Neural cell (in vitro differentiated cells): ENCODE data around the gene TNS4. TPM values are rescaled to one million over a fixed set of nuclear protein-coding genes. Genes with fewer than 3 reads are reported as not detected.
A peak's percentile ranks its signal among the peaks of the same experiment; 100 is the strongest.

Experiments used
- H2AFZ ChIP-seq: fragments of 200-600, 300-800 bp; sonication (generic), shearing (Covaris generic); 2 replicates; pipeline ENCODE4 v1.6.0; 2014; ENCODE audit warnings: low read depth, mild to moderate bottlenecking, antibody characterized with exemption, low read length, moderate library complexity
- H3F3A ChIP-seq: fragments of 200-600 bp; shearing (Covaris generic); 2 replicates; pipeline ENCODE4 v1.6.1; 2016; ENCODE audit warnings: mild to moderate bottlenecking, moderate library complexity, mixed read lengths, antibody characterized with exemption, low read length; ENCODE audit not compliant: insufficient read depth, poor library complexity, severe bottlenecking
- H3K27ac ChIP-seq: fragments of 200-600, 300-800 bp; sonication (generic), shearing (Covaris generic); 2 replicates; pipeline ENCODE4 v1.5.1; 2014; ENCODE audit warnings: mild to moderate bottlenecking, low read length, moderate library complexity
- H3K27me3 ChIP-seq: fragments of 300-800, 200-600 bp; sonication (generic), shearing (Covaris generic); 2 replicates; pipeline ENCODE4 v1.6.0; 2014; ENCODE audit warnings: mild to moderate bottlenecking, low read depth, low read length, moderate library complexity; ENCODE audit not compliant: insufficient read depth
- H3K36me3 ChIP-seq: fragments of 300-800, 200-600 bp; sonication (generic), shearing (Covaris generic); 2 replicates; pipeline ENCODE4 v1.5.1; 2014; ENCODE audit warnings: mild to moderate bottlenecking, antibody characterized with exemption, low read length, moderate library complexity; ENCODE audit not compliant: insufficient read depth
- H3K4me2 ChIP-seq: fragments of 300-800, 200-600 bp; sonication (generic), shearing (Covaris generic); 2 replicates; pipeline ENCODE4 v1.6.0; 2014; ENCODE audit warnings: mild to moderate bottlenecking, low read length
- H3K4me3 ChIP-seq: fragments of 300-800, 200-600 bp; sonication (generic), shearing (Covaris generic); 2 replicates; pipeline ENCODE4 v1.5.1; 2014; ENCODE audit warnings: mild to moderate bottlenecking, low read length, moderate library complexity
- H3K79me2 ChIP-seq: fragments of 200-600 bp; shearing (Covaris generic); replicated peaks from 2 replicates; pipeline ENCODE4 v1.6.0; 2014; ENCODE audit warnings: mild to moderate bottlenecking, low read length, moderate library complexity; ENCODE audit not compliant: insufficient read depth
- H3K9ac ChIP-seq: fragments of 300-800, 200-600 bp; sonication (generic), shearing (Covaris generic); 2 replicates; pipeline ENCODE4 v1.6.1; 2016; ENCODE audit warnings: mild to moderate bottlenecking, low read length, mixed read lengths
- H3K9me2 ChIP-seq: fragments of 200-600 bp; shearing (Covaris generic); 2 replicates; pipeline ENCODE4 v1.6.1; 2016; ENCODE audit warnings: mild to moderate bottlenecking, low read length, mixed read lengths; ENCODE audit not compliant: insufficient read depth
- H3K9me3 ChIP-seq: fragments of 200-600, 300-800 bp; sonication (generic), shearing (Covaris generic); 2 replicates; pipeline ENCODE4 v1.6.1; 2016; ENCODE audit warnings: mild to moderate bottlenecking, mixed run types, low read length, moderate library complexity, mixed read lengths
- H4K20me1 ChIP-seq: fragments of 200-600 bp; shearing (Covaris generic); 2 replicates; pipeline ENCODE4 v1.6.1; 2016; ENCODE audit warnings: mild to moderate bottlenecking, mixed run types; ENCODE audit not compliant: insufficient read depth
- CTCF ChIP-seq: fragments of 450-650 bp; IDR thresholded peaks from 2 replicates; pipeline ENCODE4 v1.5.1; 2014; ENCODE audit warnings: antibody characterized with exemption, mild to moderate bottlenecking, moderate library complexity; ENCODE audit not compliant: poor library complexity, severe bottlenecking
- EP300 ChIP-seq: fragments of 450-650 bp; conservative IDR thresholded peaks from 2 replicates; pipeline ENCODE4 v1.6.1; 2014; ENCODE audit warnings: antibody characterized with exemption, mild to moderate bottlenecking, moderate library complexity; ENCODE audit not compliant: poor library complexity, severe bottlenecking
- EZH2 ChIP-seq: fragments of 200-600, 300-800 bp; shearing (Covaris generic), sonication (generic); IDR thresholded peaks from 2 replicates; pipeline ENCODE4 v1.6.1; 2014; ENCODE audit warnings: antibody characterized with exemption, low read length, borderline replicate concordance, mild to moderate bottlenecking; ENCODE audit not compliant: insufficient read depth, poor library complexity, severe bottlenecking
- MXI1 ChIP-seq: fragments of 450-650 bp; conservative IDR thresholded peaks from 2 replicates; pipeline ENCODE4 v1.6.1; 2014; ENCODE audit warnings: antibody characterized with exemption, mild to moderate bottlenecking; ENCODE audit not compliant: poor library complexity, severe bottlenecking
- POLR2AphosphoS5 ChIP-seq: IDR thresholded peaks from 2 replicates; pipeline ENCODE4 v1.6.1; 2012
- RAD21 ChIP-seq: fragments of 450-650 bp; conservative IDR thresholded peaks from 2 replicates; pipeline ENCODE4 v1.6.1; 2014; ENCODE audit warnings: antibody characterized with exemption, mild to moderate bottlenecking, moderate library complexity
- SMC3 ChIP-seq: fragments of 450-650 bp; conservative IDR thresholded peaks from 2 replicates; pipeline ENCODE4 v1.6.1; 2014; ENCODE audit warnings: antibody characterized with exemption, mild to moderate bottlenecking, moderate library complexity; ENCODE audit not compliant: poor library complexity
- TAF1 ChIP-seq: IDR thresholded peaks from 2 replicates; pipeline ENCODE4 v1.6.1; 2012; ENCODE audit warnings: low read depth
- polyA plus RNA-seq: library from polyadenylated mRNA; depleted of rRNA; stranded (reverse); fragments of >200 nt; gene quantifications from 2 replicates; pipeline ENCODE4 v1.2.3, GENCODE V29; 2014
- TF ChIP-seq, protein P1 (sequence below): IDR thresholded peaks from 2 replicates; pipeline ENCODE4 v1.6.1; 2012; ENCODE audit warnings: borderline replicate concordance

TNS4 gene
- polyA plus RNA-seq, 1 donor from 2014 or later = not detected

- Histone ChIP-seq H3K4me2 (no peak overlapping the region), H3K9ac (peak overlapping the region; percentile 45), H3K9me3 (no peaks in the 10 kb centered on the region), H3K9me2 (no peaks in the 10 kb centered on the region), H3K4me3 (peak overlapping the region; percentile 68), H3K36me3 (no peaks in the 10 kb centered on the region), H3K27ac (no peak overlapping the region), H3F3A (no peaks in the 10 kb centered on the region), H2AFZ (no peak overlapping the region), H3K79me2 (no peaks in the 10 kb centered on the region), H4K20me1 (no peaks in the 10 kb centered on the region), H3K27me3 (peaks cover 13% of the 10 kb centered on the region)
- TF ChIP-seq CTCF (no peak), EZH2 (no peak), EP300 (no peak), TAF1 (no peak), SMC3 (no peak), POLR2AphosphoS5 (no peak), RAD21 (no peak), MXI1 (no peak)
These were observed 57.2 kb downstream of the TNS4 start for GRCh38 chr17:40443988-40444899.

DNA sequence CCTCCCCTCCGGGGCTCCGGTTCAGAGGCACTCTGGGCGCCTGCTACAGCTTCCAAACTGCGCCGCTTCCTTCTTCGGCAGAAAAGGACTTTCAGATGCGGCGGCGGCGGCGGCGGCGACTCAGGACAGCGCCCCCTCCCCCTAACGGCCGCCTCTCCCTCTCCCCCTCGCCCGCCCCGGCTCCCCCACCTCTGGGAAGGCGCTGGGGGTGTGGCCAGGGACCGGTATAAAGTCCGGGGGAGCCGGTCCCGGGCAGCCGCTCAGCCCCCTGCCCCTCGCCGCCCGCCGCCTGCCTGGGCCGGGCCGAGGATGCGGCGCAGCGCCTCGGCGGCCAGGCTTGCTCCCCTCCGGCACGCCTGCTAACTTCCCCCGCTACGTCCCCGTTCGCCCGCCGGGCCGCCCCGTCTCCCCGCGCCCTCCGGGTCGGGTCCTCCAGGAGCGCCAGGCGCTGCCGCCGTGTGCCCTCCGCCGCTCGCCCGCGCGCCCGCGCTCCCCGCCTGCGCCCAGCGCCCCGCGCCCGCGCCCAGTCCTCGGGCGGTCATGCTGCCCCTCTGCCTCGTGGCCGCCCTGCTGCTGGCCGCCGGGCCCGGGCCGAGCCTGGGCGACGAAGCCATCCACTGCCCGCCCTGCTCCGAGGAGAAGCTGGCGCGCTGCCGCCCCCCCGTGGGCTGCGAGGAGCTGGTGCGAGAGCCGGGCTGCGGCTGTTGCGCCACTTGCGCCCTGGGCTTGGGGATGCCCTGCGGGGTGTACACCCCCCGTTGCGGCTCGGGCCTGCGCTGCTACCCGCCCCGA, 58.0 kb downstream of the TNS4 start, which contains the start of gene IGFBP4:
TSS of gene IGFBP4 (plus strand) at position 255 of the 792 bp plus-strand sequence. CDS start at position 541, 286 bp downstream.
- no peaks in the 10 kb centered on the region for H3K9me2 ChIP-seq
- no peaks in the 10 kb centered on the region for H3K79me2 ChIP-seq
- H3F3A ChIP-seq = no peaks in the 10 kb centered on the region
- H3K4me3 ChIP-seq = peak within 1 kb of the TSS; percentile 68
- H3K27me3 ChIP-seq = peaks cover 13% of the 10 kb centered on the region
- TF ChIP-seq SMC3 (peak; percentile 74), EP300 (no peak), CTCF (peak; percentile 78), RAD21 (peak; percentile 66), MXI1 (peak; percentile 56), EZH2 (no peak), POLR2AphosphoS5 (peak; percentile 31)
- TF ChIP-seq, protein P1, sequence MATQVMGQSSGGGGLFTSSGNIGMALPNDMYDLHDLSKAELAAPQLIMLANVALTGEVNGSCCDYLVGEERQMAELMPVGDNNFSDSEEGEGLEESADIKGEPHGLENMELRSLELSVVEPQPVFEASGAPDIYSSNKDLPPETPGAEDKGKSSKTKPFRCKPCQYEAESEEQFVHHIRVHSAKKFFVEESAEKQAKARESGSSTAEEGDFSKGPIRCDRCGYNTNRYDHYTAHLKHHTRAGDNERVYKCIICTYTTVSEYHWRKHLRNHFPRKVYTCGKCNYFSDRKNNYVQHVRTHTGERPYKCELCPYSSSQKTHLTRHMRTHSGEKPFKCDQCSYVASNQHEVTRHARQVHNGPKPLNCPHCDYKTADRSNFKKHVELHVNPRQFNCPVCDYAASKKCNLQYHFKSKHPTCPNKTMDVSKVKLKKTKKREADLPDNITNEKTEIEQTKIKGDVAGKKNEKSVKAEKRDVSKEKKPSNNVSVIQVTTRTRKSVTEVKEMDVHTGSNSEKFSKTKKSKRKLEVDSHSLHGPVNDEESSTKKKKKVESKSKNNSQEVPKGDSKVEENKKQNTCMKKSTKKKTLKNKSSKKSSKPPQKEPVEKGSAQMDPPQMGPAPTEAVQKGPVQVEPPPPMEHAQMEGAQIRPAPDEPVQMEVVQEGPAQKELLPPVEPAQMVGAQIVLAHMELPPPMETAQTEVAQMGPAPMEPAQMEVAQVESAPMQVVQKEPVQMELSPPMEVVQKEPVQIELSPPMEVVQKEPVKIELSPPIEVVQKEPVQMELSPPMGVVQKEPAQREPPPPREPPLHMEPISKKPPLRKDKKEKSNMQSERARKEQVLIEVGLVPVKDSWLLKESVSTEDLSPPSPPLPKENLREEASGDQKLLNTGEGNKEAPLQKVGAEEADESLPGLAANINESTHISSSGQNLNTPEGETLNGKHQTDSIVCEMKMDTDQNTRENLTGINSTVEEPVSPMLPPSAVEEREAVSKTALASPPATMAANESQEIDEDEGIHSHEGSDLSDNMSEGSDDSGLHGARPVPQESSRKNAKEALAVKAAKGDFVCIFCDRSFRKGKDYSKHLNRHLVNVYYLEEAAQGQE = no peak
- no peak within 1 kb of the TSS for H3K27ac ChIP-seq
- H3K36me3 ChIP-seq = no peaks in the 10 kb centered on the region
- no peaks in the 10 kb centered on the region for H3K9me3 ChIP-seq
- H3K9ac ChIP-seq = peak within 1 kb of the TSS; percentile 45
- no peaks in the 10 kb centered on the region for H4K20me1 ChIP-seq
- H3K4me2 ChIP-seq = peak within 1 kb of the TSS; percentile 14
- no peak within 1 kb of the TSS for H2AFZ ChIP-seq
